Measurements from ENCODE around the gene QPCTL.

- TF ChIP-seq, protein P1, sequence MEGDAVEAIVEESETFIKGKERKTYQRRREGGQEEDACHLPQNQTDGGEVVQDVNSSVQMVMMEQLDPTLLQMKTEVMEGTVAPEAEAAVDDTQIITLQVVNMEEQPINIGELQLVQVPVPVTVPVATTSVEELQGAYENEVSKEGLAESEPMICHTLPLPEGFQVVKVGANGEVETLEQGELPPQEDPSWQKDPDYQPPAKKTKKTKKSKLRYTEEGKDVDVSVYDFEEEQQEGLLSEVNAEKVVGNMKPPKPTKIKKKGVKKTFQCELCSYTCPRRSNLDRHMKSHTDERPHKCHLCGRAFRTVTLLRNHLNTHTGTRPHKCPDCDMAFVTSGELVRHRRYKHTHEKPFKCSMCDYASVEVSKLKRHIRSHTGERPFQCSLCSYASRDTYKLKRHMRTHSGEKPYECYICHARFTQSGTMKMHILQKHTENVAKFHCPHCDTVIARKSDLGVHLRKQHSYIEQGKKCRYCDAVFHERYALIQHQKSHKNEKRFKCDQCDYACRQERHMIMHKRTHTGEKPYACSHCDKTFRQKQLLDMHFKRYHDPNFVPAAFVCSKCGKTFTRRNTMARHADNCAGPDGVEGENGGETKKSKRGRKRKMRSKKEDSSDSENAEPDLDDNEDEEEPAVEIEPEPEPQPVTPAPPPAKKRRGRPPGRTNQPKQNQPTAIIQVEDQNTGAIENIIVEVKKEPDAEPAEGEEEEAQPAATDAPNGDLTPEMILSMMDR (IDR thresholded peaks at IDR 0.05; ENCODE audit: insufficient read depth, low read depth, low read length), result no peak
- TF ChIP-seq EZH2 (IDR thresholded peaks at IDR 0.05; ENCODE audit: insufficient read depth, low read length), result peak; percentile 41
Observed at GRCh38 chr19:45677351-45678230, 14.9 kb upstream of the QPCTL start.
